ENCODE results near the gene NIPAL3.

NIPAL3 gene

DNA sequence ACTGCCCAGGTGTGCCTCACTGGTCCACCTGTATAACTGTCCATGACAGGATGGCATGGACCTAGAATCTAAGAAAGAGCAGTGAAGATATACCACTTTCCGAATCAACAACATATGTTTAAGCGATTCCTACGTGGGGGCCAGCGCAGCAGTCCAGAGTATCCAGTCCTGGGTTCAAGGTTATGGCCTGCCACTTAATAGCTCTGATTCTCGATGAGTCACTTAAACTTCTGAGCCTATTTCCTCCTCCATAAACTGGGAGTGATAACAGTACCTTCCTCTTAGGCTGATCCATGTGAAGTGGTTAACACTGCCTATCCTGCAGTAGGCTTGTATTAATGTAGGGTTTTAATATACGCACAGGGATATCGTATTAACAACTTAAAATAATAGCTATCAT, 4.9 kb upstream of the NIPAL3 start:
- no peak overlapping the region for H3K9ac ChIP-seq (ENCODE audit: low read length)
- no peaks in the 10 kb centered on the region for H3K9me2 ChIP-seq (replicated peaks; ENCODE audit: insufficient read depth, low read length)
- no peak overlapping the region for H2AFZ ChIP-seq (ENCODE audit: low read depth, low read length, severe bottlenecking)
- no peak for TF ChIP-seq EZH2phosphoT487 (conservative IDR thresholded peaks at IDR 0.05; ENCODE audit: low read length)
- TF ChIP-seq, protein P1, sequence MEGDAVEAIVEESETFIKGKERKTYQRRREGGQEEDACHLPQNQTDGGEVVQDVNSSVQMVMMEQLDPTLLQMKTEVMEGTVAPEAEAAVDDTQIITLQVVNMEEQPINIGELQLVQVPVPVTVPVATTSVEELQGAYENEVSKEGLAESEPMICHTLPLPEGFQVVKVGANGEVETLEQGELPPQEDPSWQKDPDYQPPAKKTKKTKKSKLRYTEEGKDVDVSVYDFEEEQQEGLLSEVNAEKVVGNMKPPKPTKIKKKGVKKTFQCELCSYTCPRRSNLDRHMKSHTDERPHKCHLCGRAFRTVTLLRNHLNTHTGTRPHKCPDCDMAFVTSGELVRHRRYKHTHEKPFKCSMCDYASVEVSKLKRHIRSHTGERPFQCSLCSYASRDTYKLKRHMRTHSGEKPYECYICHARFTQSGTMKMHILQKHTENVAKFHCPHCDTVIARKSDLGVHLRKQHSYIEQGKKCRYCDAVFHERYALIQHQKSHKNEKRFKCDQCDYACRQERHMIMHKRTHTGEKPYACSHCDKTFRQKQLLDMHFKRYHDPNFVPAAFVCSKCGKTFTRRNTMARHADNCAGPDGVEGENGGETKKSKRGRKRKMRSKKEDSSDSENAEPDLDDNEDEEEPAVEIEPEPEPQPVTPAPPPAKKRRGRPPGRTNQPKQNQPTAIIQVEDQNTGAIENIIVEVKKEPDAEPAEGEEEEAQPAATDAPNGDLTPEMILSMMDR (IDR thresholded peaks at IDR 0.05; ENCODE audit: insufficient read depth, low read length, poor library complexity, severe bottlenecking) = no peak
- H3K79me2 ChIP-seq (ENCODE audit: insufficient read depth, low read length) = no peaks in the 10 kb centered on the region
- H4K20me1 ChIP-seq (ENCODE audit: low read depth, low read length) = no peaks in the 10 kb centered on the region
- H3K4me2 ChIP-seq (ENCODE audit: low read depth, low read length, poor library complexity, severe bottlenecking) = no peak overlapping the region
- no peak overlapping the region for H3K4me3 ChIP-seq (ENCODE audit: insufficient read depth, low read length, poor library complexity, severe bottlenecking)
- H3K27me3 ChIP-seq (ENCODE audit: low read length) = no peaks in the 10 kb centered on the region
- H3F3A ChIP-seq (ENCODE audit: insufficient read depth) = peaks cover 13% of the 10 kb centered on the region; the same call in 1 of the 2 replicates
- H3K9me3 ChIP-seq (ENCODE audit: insufficient read depth, low read length) = no peaks in the 10 kb centered on the region
- H3K36me3 ChIP-seq (ENCODE audit: low read length) = no peaks in the 10 kb centered on the region
- no peak overlapping the region for H3K27ac ChIP-seq (ENCODE audit: low read depth, low read length)

DNA sequence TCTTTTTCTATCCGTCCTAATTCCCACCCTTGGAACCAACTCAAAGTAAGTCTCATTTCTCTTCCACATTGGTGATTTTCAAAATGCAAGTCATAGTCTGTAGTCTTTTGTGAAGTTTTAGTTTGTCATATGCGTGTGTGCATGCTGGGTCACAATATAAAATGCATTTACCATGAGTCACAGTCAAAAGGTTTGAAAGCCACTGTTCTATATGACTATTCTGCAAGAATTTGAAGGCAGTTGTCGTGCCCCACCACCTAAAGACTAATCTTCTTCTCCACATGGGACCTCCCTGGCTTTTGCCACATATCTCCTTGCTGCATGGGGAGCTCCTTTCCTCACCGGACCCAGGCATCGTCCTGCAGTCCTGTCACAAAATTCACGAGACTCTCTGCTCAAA, 3.6 kb upstream of the NIPAL3 start:
- Histone ChIP-seq H3K9me2 (replicated peaks; ENCODE audit: insufficient read depth, low read length) (no peaks in the 10 kb centered on the region), H3K4me3 (ENCODE audit: insufficient read depth, low read length, poor library complexity, severe bottlenecking) (no peak overlapping the region)

DNA sequence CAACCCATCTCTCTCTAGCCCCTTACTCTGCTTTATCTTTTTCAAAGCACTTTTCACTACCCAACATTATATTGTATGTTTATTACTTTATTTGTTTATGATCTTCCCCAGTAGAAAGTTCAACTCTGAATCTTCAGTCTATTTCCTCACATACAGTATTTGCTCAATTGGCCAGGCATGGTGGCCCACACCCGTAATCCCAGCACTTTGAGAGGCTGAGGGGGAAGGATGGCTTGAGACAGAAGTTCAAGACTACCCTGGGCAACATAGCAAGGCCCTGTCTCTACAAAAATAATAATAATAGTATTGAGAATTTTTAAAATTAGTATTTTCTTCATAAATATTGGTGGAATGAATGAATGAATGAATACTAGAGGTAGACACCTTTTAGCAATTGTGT, 3.2 kb upstream of the NIPAL3 start:
- peak overlapping the region; percentile 86 for H3K4me2 ChIP-seq (ENCODE audit: low read depth, low read length, poor library complexity, severe bottlenecking)
- no peak overlapping the region; the same call in 1 of the 2 replicates for H3K9ac ChIP-seq (ENCODE audit: low read length)

More for the DNA sequence above, 3.6 kb upstream of the NIPAL3 start:
- H3K36me3 ChIP-seq (ENCODE audit: low read length) = no peaks in the 10 kb centered on the region
- H3K79me2 ChIP-seq (ENCODE audit: insufficient read depth, low read length) = peaks cover 10% of the 10 kb centered on the region; the same call in 1 of the 2 replicates
- no peak overlapping the region for H2AFZ ChIP-seq (ENCODE audit: low read depth, low read length, severe bottlenecking)
- TF ChIP-seq EZH2phosphoT487 (conservative IDR thresholded peaks at IDR 0.05; ENCODE audit: low read length) = no peak
- TF ChIP-seq, protein P1 (IDR thresholded peaks at IDR 0.05; ENCODE audit: insufficient read depth, low read length, poor library complexity, severe bottlenecking) = no peak
- no peak overlapping the region for H3K9ac ChIP-seq (ENCODE audit: low read length)
- H3K27ac ChIP-seq (ENCODE audit: low read depth, low read length) = no peak overlapping the region
- H4K20me1 ChIP-seq (ENCODE audit: low read depth, low read length) = no peaks in the 10 kb centered on the region
- H3K4me2 ChIP-seq (ENCODE audit: low read depth, low read length, poor library complexity, severe bottlenecking) = peak overlapping the region; percentile 86
- peaks cover 20% of the 10 kb centered on the region for H3F3A ChIP-seq (ENCODE audit: insufficient read depth)
- no peaks in the 10 kb centered on the region for H3K27me3 ChIP-seq (ENCODE audit: low read length)
- H3K9me3 ChIP-seq (ENCODE audit: insufficient read depth, low read length) = no peaks in the 10 kb centered on the region

More for the DNA sequence above, 3.2 kb upstream of the NIPAL3 start:
- H3K4me3 ChIP-seq (ENCODE audit: insufficient read depth, low read length, poor library complexity, severe bottlenecking) = no peak overlapping the region
- TF ChIP-seq EZH2phosphoT487 (conservative IDR thresholded peaks at IDR 0.05; ENCODE audit: low read length) = no peak
- TF ChIP-seq, protein P1 (IDR thresholded peaks at IDR 0.05; ENCODE audit: insufficient read depth, low read length, poor library complexity, severe bottlenecking) = no peak
- no peaks in the 10 kb centered on the region for H3K9me3 ChIP-seq (ENCODE audit: insufficient read depth, low read length)
- H2AFZ ChIP-seq (ENCODE audit: low read depth, low read length, severe bottlenecking) = no peak overlapping the region
- no peaks in the 10 kb centered on the region for H3K36me3 ChIP-seq (ENCODE audit: low read length)
- no peaks in the 10 kb centered on the region for H4K20me1 ChIP-seq (ENCODE audit: low read depth, low read length)
- H3F3A ChIP-seq (ENCODE audit: insufficient read depth) = peaks cover 22% of the 10 kb centered on the region
- peaks cover 14% of the 10 kb centered on the region; the same call in 1 of the 2 replicates for H3K79me2 ChIP-seq (ENCODE audit: insufficient read depth, low read length)
- no peak overlapping the region for H3K27ac ChIP-seq (ENCODE audit: low read depth, low read length)
- H3K27me3 ChIP-seq (ENCODE audit: low read length) = no peaks in the 10 kb centered on the region
- H3K9me2 ChIP-seq (replicated peaks; ENCODE audit: insufficient read depth, low read length) = no peaks in the 10 kb centered on the region

All from SU-DHL-6 (cell line).